Esophagus muscularis mucosa (tissue), 3 donors: Measurements from ENCODE around the gene CITED4.

ENCODE experiments used
- CTCF ChIP-seq, 3 experiments: fragments of 200-600 bp in 2 of 3; fragments of 450-650 bp in 1 of 3; sonication (generic) in 2 of 3; IDR thresholded peaks; one replicate each; pipeline ENCODE4 v1.5.1; 2017 to 2019; ENCODE audit warnings: antibody characterized with exemption in 3 of 3, mild to moderate bottlenecking in 2 of 3, moderate library complexity in 1 of 3
- POLR2A ChIP-seq: fragments of 450-650 bp; IDR thresholded peaks from one replicate; pipeline ENCODE4 v1.6.1; 2017; ENCODE audit warnings: antibody characterized with exemption, moderate library complexity, mild to moderate bottlenecking, low read depth
- POLR2AphosphoS5 ChIP-seq, 2 donors: sonication (generic); formaldehyde crosslinking; IDR thresholded peaks; one replicate each; pipeline ENCODE4 v1.6.1; 2017; ENCODE audit warnings: antibody characterized with exemption in 2 of 2

GRCh38 chr1:40870135-40870728 lies 8.1 kb upstream of the CITED4 start:
- TF ChIP-seq CTCF (IDR thresholded peaks at IDR 0.05) (no peak), POLR2A (no peak), POLR2AphosphoS5 (IDR thresholded peaks at IDR 0.05) (no peak)
